Activated naive CD4-positive, alpha-beta T cell treated with Interleukin-2 at 50 U/mL for 16 hours (primary cell): ENCODE measurements around the gene CADPS.

ENCODE experiments used
- DNase-seq: peaks from one replicate; pipeline ENCODE4 v3.0.0-alpha.2; 2020

Gene CADPS

GRCh38 chr3:62368705-62369475 lies 506.3 kb downstream of the CADPS start:
- no peak for DNase-seq

GRCh38 chr3:62368290-62368704 lies 506.9 kb downstream of the CADPS start:
- no peak for DNase-seq

GRCh38 chr3:62367763-62368195 lies 507.4 kb downstream of the CADPS start:
- DNase-seq: no peak

GRCh38 chr3:62366126-62366484 lies 509.1 kb downstream of the CADPS start:
- no peak for DNase-seq

- no peak for DNase-seq
These were observed 509.7 kb downstream of the CADPS start for GRCh38 chr3:62365391-62366125.

GRCh38 chr3:62364191-62364590 lies 511.0 kb downstream of the CADPS start:
- DNase-seq: no peak

- DNase-seq: no peak
These were observed 511.9 kb downstream of the CADPS start for GRCh38 chr3:62363275-62363674.

GRCh38 chr3:62361824-62362223 lies 513.4 kb downstream of the CADPS start:
- DNase-seq: no peak

GRCh38 chr3:62361261-62361660 lies 514.0 kb downstream of the CADPS start:
- DNase-seq: no peak

GRCh38 chr3:62359531-62359930 lies 515.7 kb downstream of the CADPS start:
- no peak for DNase-seq

- DNase-seq: no peak
These were observed 518.9 kb downstream of the CADPS start for GRCh38 chr3:62356356-62356755.

GRCh38 chr3:62355703-62356102 lies 519.5 kb downstream of the CADPS start:
- DNase-seq: no peak
